ENCODE measurements around the gene SYF2. TPM values are rescaled to one million over a fixed set of nuclear protein-coding genes. Genes with fewer than 3 reads are reported as not detected.

The SYF2 gene
- total and polyA plus RNA-seq, 2 donors (not counting 3 experiments of a cell fraction or from before 2014, with no cell fraction given) = 9.3 to 38.0 TPM

DNA sequence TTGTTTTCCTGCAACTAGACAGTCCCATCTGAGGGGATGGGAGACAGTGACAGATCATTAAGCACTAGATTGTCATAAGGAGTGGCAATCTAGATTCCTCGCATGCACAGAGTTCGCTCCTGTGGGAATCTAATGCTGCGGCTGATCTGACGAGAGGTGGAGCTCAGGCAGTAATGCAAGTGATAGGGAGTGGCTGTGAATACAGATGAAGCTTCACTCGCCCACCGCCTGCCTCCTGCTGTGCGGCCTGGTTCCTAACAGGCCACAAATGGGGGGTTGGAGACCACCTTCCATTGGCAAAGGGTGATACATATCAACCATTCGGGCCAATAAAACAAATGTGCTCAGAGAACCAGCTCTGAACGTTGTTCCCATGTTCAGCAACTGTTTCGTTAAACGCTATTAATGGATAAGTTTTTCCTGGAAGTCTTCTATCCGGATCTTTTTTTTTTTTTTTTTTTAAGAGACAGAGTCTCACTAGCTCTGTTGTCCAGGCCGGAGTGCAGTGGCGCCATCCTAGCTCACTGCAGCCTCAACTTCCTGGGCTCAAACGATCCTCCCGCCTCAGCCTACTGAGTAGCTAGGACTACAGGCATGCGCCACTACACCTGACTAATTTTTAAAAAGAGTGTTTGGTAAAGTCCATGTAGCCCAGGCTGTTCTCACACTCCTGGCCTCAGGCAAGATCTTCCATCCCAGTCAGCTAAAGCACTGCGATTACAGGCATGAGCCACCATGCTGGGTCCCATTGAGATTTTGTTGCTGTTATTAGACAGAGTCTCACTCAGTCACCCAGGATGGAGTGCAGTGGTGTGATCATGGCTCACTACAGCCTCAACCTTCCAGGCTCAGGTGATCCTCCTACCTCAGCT, 23.6 kb upstream of the SYF2 start:
- Histone ChIP-seq H3K9me3 (replicated peaks; ENCODE audit: control insufficient read depth, insufficient read depth, low read length) (no peaks in the 10 kb centered on the region), H3K9ac (replicated peaks; ENCODE audit: extremely low read depth, insufficient read depth, low read length) (no peak overlapping the region), H3K27me3 (ENCODE audit: control insufficient read depth in 2 of 2, insufficient read depth in 2 of 2, low read length in 2 of 2) (no peaks in the 10 kb centered on the region), H3K27ac (ENCODE audit: insufficient read depth, low read depth, low read length) (no peak overlapping the region), H3K4me3 (replicated peaks in 1 of 3; ENCODE audit: insufficient read depth in 1 of 3, low read depth in 1 of 3, low read length in 3 of 3) (no peak overlapping the region), H3K36me3 (ENCODE audit: control insufficient read depth in 2 of 2, extremely low read depth in 1 of 2, insufficient read depth in 2 of 2, low read length in 2 of 2) (no peaks in the 10 kb centered on the region), H3K9me1 (replicated peaks; ENCODE audit: control insufficient read depth, extremely low read depth, insufficient read depth, low read length) (no peaks in the 10 kb centered on the region), H3K4me2 (ENCODE audit: insufficient read depth, low read length) (no peak overlapping the region), H4K20me1 (replicated peaks; ENCODE audit: control insufficient read depth, extremely low read depth, insufficient read depth, low read length) (no peaks in the 10 kb centered on the region), H3K79me2 (ENCODE audit: control insufficient read depth, insufficient read depth, low read length) (no peaks in the 10 kb centered on the region), H2AFZ (ENCODE audit: low read depth, low read length) (no peak overlapping the region), H3K4me1 (ENCODE audit: control insufficient read depth, extremely low read depth, insufficient read depth, low read length) (peaks cover 8% of the 10 kb centered on the region)
- BruUV-seq (replicated peaks) = no TSS peak
- dilution Hi-C loops (cut with MboI; ENCODE audit: extremely low pct_ligation_motif_present, low sequenced_read_pairs) = no loop called here
- TF ChIP-seq POLR2AphosphoS5 (IDR thresholded peaks at IDR 0.05; ENCODE audit: insufficient read depth, low read depth, low read length) (no peak), GATA2 (IDR thresholded peaks at IDR 0.05; ENCODE audit: insufficient read depth, insufficient read length, low read depth, low read length) (no peak), FOS (IDR thresholded peaks at IDR 0.05; ENCODE audit: borderline replicate concordance, insufficient read depth, low read length) (no peak), MYC (IDR thresholded peaks at IDR 0.05; ENCODE audit: low read depth, low read length) (no peak), POLR2A (IDR thresholded peaks at IDR 0.05; ENCODE audit: low read depth, low read length) (no peak), JUN (IDR thresholded peaks at IDR 0.05; ENCODE audit: borderline replicate concordance, insufficient read depth, insufficient read length, low read depth) (no peak), EZH2 (IDR thresholded peaks at IDR 0.05; ENCODE audit: borderline replicate concordance, low read depth, low read length, severe bottlenecking) (no peak)
- TF ChIP-seq, protein P1, sequence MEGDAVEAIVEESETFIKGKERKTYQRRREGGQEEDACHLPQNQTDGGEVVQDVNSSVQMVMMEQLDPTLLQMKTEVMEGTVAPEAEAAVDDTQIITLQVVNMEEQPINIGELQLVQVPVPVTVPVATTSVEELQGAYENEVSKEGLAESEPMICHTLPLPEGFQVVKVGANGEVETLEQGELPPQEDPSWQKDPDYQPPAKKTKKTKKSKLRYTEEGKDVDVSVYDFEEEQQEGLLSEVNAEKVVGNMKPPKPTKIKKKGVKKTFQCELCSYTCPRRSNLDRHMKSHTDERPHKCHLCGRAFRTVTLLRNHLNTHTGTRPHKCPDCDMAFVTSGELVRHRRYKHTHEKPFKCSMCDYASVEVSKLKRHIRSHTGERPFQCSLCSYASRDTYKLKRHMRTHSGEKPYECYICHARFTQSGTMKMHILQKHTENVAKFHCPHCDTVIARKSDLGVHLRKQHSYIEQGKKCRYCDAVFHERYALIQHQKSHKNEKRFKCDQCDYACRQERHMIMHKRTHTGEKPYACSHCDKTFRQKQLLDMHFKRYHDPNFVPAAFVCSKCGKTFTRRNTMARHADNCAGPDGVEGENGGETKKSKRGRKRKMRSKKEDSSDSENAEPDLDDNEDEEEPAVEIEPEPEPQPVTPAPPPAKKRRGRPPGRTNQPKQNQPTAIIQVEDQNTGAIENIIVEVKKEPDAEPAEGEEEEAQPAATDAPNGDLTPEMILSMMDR (IDR thresholded peaks at IDR 0.05; ENCODE audit: extremely low read depth in 1 of 2, insufficient read depth in 1 of 2, low read depth in 1 of 2, low read length in 2 of 2) = no peak
- TF ChIP-seq, protein P2, sequence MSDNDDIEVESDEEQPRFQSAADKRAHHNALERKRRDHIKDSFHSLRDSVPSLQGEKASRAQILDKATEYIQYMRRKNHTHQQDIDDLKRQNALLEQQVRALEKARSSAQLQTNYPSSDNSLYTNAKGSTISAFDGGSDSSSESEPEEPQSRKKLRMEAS (IDR thresholded peaks at IDR 0.05; ENCODE audit: insufficient read depth, insufficient read length) = no peak
- CTCF ChIA-PET = interaction anchor here (0.9 kb wide), 1 partner anchor 17 kb away, joined by 4 read pairs; no protein-coding TSS in a partner anchor
- DNase-seq (ENCODE audit: low read depth, low spot score) = no peak
- intact Hi-C loops (cut with micrococcal nuclease) = no loop called here
- no peak for FAIRE-seq
- POLR2A ChIA-PET = interaction anchor here (3.4 kb wide), 1 partner anchor 8 kb away, joined by 17 read pairs; the partner anchor contains the start of gene RSRP1
